ENCODE measurements around the gene BRSK1. TPM values are rescaled to one million over a fixed set of nuclear protein-coding genes. Genes with fewer than 3 reads are reported as not detected.

BRSK1 gene
- total RNA-seq, 1 donor = 4.0 TPM

DNA sequence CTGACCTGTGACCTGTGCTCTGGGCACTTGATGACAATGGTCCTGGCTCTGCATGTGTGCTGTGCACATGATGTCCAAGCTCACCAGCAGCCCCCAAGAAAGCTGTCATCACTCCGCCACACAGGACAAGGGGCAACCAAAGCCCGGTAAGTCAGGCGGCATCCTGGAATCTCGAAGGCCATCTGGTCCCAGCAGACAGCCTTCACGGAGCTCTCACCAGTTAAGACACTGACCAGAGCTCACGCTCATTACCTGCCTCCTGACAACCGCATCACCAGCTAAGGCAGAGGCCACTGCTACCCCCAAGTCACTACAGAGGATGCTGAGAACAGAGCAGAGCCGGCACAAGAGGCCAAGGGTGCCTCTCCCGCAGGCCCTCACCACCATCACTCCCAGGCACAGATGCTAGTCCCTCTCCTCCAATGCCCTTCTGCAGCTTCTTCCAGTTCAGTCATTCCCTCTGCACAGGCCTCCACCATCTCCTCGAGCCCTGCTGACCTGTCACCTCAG, 35.6 kb upstream of the BRSK1 start:
- Histone ChIP-seq H3K27me3 (ENCODE audit: insufficient read depth, low read length) (no peaks in the 10 kb centered on the region), H3K4me3 (ENCODE audit: insufficient read depth, low read length) (no peak overlapping the region), H3K4me2 (ENCODE audit: insufficient read depth, low read length) (no peak overlapping the region), H3K36me3 (ENCODE audit: insufficient read depth, low read length) (peaks cover 28% of the 10 kb centered on the region), H3K4me1 (ENCODE audit: insufficient read depth, low read length) (peaks cover 5% of the 10 kb centered on the region), H2AFZ (ENCODE audit: low read length) (no peak overlapping the region), H3K9me3 (ENCODE audit: low read depth, low read length) (no peaks in the 10 kb centered on the region), H3K27ac (ENCODE audit: low read depth, low read length) (no peak overlapping the region), H4K20me1 (ENCODE audit: insufficient read depth, low read length) (peaks cover 72% of the 10 kb centered on the region), H3K79me2 (ENCODE audit: insufficient read depth, low read length) (peaks cover 81% of the 10 kb centered on the region)
- DNase-seq (ENCODE audit: insufficient read length, low spot score, missing footprints) = peak; percentile 69
- TF ChIP-seq, protein P1, sequence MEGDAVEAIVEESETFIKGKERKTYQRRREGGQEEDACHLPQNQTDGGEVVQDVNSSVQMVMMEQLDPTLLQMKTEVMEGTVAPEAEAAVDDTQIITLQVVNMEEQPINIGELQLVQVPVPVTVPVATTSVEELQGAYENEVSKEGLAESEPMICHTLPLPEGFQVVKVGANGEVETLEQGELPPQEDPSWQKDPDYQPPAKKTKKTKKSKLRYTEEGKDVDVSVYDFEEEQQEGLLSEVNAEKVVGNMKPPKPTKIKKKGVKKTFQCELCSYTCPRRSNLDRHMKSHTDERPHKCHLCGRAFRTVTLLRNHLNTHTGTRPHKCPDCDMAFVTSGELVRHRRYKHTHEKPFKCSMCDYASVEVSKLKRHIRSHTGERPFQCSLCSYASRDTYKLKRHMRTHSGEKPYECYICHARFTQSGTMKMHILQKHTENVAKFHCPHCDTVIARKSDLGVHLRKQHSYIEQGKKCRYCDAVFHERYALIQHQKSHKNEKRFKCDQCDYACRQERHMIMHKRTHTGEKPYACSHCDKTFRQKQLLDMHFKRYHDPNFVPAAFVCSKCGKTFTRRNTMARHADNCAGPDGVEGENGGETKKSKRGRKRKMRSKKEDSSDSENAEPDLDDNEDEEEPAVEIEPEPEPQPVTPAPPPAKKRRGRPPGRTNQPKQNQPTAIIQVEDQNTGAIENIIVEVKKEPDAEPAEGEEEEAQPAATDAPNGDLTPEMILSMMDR (IDR thresholded peaks at IDR 0.05; ENCODE audit: extremely low read depth, low read depth, low read length) = no peak

DNA sequence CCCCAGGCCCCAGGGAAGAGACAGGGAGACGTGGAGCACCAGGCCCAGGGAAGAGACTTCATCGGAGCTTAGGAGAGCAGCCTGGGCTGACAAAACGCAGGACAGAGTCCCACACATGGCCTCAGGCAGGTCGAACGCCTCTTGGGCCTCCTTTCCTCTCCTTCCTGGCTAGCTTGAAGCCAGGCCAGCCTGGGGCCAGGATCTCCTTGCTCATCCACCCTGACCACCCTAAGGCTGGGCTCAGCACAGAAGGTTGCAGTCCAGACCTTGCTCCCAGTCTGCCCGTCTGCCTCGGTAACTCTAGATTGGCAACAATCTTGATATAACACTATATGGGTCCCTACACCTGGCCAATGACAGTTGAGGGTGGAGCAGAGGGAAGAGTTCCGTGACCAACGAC, 35.1 kb upstream of the BRSK1 start:
- Histone ChIP-seq H3K4me3 (ENCODE audit: insufficient read depth, low read length) (no peak overlapping the region), H3K27ac (ENCODE audit: low read depth, low read length) (no peak overlapping the region), H3K9me3 (ENCODE audit: low read depth, low read length) (no peaks in the 10 kb centered on the region), H3K4me1 (ENCODE audit: insufficient read depth, low read length) (peaks cover 5% of the 10 kb centered on the region), H2AFZ (ENCODE audit: low read length) (no peak overlapping the region), H3K79me2 (ENCODE audit: insufficient read depth, low read length) (peaks cover 86% of the 10 kb centered on the region), H4K20me1 (ENCODE audit: insufficient read depth, low read length) (peaks cover 76% of the 10 kb centered on the region), H3K4me2 (ENCODE audit: insufficient read depth, low read length) (no peak overlapping the region), H3K27me3 (ENCODE audit: insufficient read depth, low read length) (no peaks in the 10 kb centered on the region), H3K36me3 (ENCODE audit: insufficient read depth, low read length) (peaks cover 28% of the 10 kb centered on the region)
- DNase-seq (ENCODE audit: insufficient read length, low spot score, missing footprints) = peak; percentile 78
- TF ChIP-seq, protein P1 (IDR thresholded peaks at IDR 0.05; ENCODE audit: extremely low read depth, low read depth, low read length) = no peak

- no peak overlapping the region for H3K4me2 ChIP-seq (ENCODE audit: insufficient read depth, low read length)
Observed at GRCh38 chr19:55249841-55250240, 34.0 kb upstream of the BRSK1 start.

DNA sequence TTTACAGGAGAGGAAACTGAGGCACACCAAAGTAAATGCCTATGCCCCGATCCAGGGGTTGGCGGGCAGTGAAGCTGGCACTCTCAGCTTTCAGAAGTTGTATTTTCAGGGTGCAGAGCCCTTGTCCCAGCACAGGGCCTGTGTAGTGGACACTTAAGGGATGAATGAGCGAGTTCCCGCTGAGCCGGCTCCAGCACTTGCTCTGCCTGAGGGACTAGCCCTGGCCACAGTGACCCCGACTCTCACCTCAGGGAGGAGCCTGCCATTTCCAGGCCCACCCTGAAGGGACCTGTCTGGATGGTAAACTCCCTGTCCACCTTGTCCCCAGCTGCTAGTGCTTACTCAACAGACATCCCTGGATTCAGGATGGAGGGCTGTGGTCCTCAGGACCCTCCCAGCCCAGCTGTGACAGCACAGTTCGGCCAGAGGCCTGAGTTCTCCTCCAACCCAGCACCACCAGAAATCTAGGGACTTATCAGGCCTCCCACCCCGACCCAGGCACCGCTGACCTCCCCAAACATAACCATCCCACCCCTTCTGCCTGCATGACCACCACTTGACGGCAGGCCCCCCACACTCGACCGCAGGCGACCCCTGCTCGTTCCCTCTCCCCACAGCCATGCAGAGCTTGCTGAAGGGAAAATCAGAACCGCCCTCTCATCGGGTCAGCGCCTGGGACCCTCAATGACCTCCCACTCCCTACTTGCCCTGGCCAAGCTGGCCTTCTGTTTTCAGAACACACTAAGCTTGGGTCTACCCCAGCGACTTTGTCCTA, 33.3 kb upstream of the BRSK1 start:
- H4K20me1 ChIP-seq (ENCODE audit: insufficient read depth, low read length) = peaks cover 88% of the 10 kb centered on the region
- H3K4me1 ChIP-seq (ENCODE audit: insufficient read depth, low read length) = peaks cover 5% of the 10 kb centered on the region

More at GRCh38 chr19:55249841-55250240, 34.0 kb upstream of the BRSK1 start:
- Histone ChIP-seq H3K79me2 (ENCODE audit: insufficient read depth, low read length) (peaks cover 92% of the 10 kb centered on the region), H3K4me3 (ENCODE audit: insufficient read depth, low read length) (no peak overlapping the region), H3K36me3 (ENCODE audit: insufficient read depth, low read length) (peaks cover 20% of the 10 kb centered on the region), H4K20me1 (ENCODE audit: insufficient read depth, low read length) (peaks cover 82% of the 10 kb centered on the region), H3K27ac (ENCODE audit: low read depth, low read length) (no peak overlapping the region), H2AFZ (ENCODE audit: low read length) (no peak overlapping the region), H3K27me3 (ENCODE audit: insufficient read depth, low read length) (no peaks in the 10 kb centered on the region), H3K4me1 (ENCODE audit: insufficient read depth, low read length) (peaks cover 5% of the 10 kb centered on the region), H3K9me3 (ENCODE audit: low read depth, low read length) (no peaks in the 10 kb centered on the region)
- DNase-seq (ENCODE audit: insufficient read length, low spot score, missing footprints) = peak; percentile 35
- TF ChIP-seq, protein P1 (IDR thresholded peaks at IDR 0.05; ENCODE audit: extremely low read depth, low read depth, low read length) = no peak

More for the DNA sequence above, 33.3 kb upstream of the BRSK1 start:
- Histone ChIP-seq H3K27ac (ENCODE audit: low read depth, low read length) (no peak overlapping the region), H3K79me2 (ENCODE audit: insufficient read depth, low read length) (peaks cover 94% of the 10 kb centered on the region), H3K4me2 (ENCODE audit: insufficient read depth, low read length) (no peak overlapping the region), H3K27me3 (ENCODE audit: insufficient read depth, low read length) (no peaks in the 10 kb centered on the region), H3K9me3 (ENCODE audit: low read depth, low read length) (no peaks in the 10 kb centered on the region), H3K36me3 (ENCODE audit: insufficient read depth, low read length) (peaks cover 14% of the 10 kb centered on the region), H3K4me3 (ENCODE audit: insufficient read depth, low read length) (no peak overlapping the region), H2AFZ (ENCODE audit: low read length) (no peak overlapping the region)
- TF ChIP-seq, protein P1 (IDR thresholded peaks at IDR 0.05; ENCODE audit: extremely low read depth, low read depth, low read length) = no peak
- DNase-seq (ENCODE audit: insufficient read length, low spot score, missing footprints) = peak; percentile 78
